Measurements from ENCODE around the gene CLCN3. TPM values are rescaled to one million over a fixed set of nuclear protein-coding genes. Genes with fewer than 3 reads are reported as not detected.

CLCN3 gene
- total and polyA plus RNA-seq, 2 of the 4 experiments (the other 2 are of a cell fraction), result 13.0 to 22.8 TPM

GRCh38 chr4:169582706-169583105, 37.7 kb upstream of the CLCN3 start:
- no peak overlapping the region for H3K4ac ChIP-seq (ENCODE audit: low read depth, low read length)
- H3K4me1 ChIP-seq (ENCODE audit: control insufficient read depth, insufficient read depth, low read length), result peaks cover 1% of the 10 kb centered on the region; the same call in 1 of the 2 replicates
- H2BK20ac ChIP-seq (ENCODE audit: low read depth, low read length), result no peak overlapping the region
- no peak overlapping the region for H3K14ac ChIP-seq (replicated peaks; ENCODE audit: low read depth, low read length)
- ATAC-seq (ENCODE audit: low read depth) (peak; percentile 48), DNase-seq (peak; percentile 60)
- no peak overlapping the region for H2BK15ac ChIP-seq (ENCODE audit: low read depth, low read length)
- no peaks in the 10 kb centered on the region for H3K79me1 ChIP-seq (ENCODE audit: low read depth in 1 of 2, low read length in 2 of 2)
- intact Hi-C loops (cut with micrococcal nuclease), result no loop called here
- no peaks in the 10 kb centered on the region for H3K9me3 ChIP-seq (ENCODE audit: control insufficient read depth, insufficient read depth, low read length)
- no peak overlapping the region for H3K56ac ChIP-seq (ENCODE audit: extremely low read depth, insufficient read depth, low read length)
- no peak overlapping the region for H4K91ac ChIP-seq (ENCODE audit: insufficient read depth, low read depth, low read length)
- H3K9ac ChIP-seq (ENCODE audit: low read depth, low read length), result no peak overlapping the region
- no peak overlapping the region for H4K8ac ChIP-seq (ENCODE audit: low read depth in 2 of 2, low read length in 2 of 2)
- H3K36me3 ChIP-seq (ENCODE audit: control insufficient read depth, insufficient read depth, low read length), result 0 out of 2 replicates have a peak, but pooled peaks cover 2% of the 10 kb centered on the region
- no peak overlapping the region for H3K4me3 ChIP-seq (ENCODE audit: insufficient read depth, low read depth, low read length)
- BruUV-seq (replicated peaks), result no TSS peak
- no peak overlapping the region for H2AFZ ChIP-seq (replicated peaks; ENCODE audit: low read length, poor library complexity)
- no peak overlapping the region for H2AK5ac ChIP-seq (ENCODE audit: low read depth, low read length)
- no peak overlapping the region for H3K27ac ChIP-seq (ENCODE audit: insufficient read depth, low read length)
- CTCF ChIA-PET, result interaction anchor here (1.5 kb wide), 1 partner anchor 38 kb away, joined by 4 read pairs; the partner anchor contains the start of gene CLCN3
- no peak overlapping the region for H3K4me2 ChIP-seq (ENCODE audit: low read depth, low read length)
- H4K5ac ChIP-seq (ENCODE audit: low read depth, low read length), result no peak overlapping the region
- POLR2A ChIA-PET (ENCODE audit: unreplicated experiment), result no interaction called here
- in situ Hi-C loops (cut with MboI; ENCODE audit: low sequenced_read_pairs), result no loop called here
- no peak overlapping the region for H2BK120ac ChIP-seq (ENCODE audit: low read depth, low read length)
- no peak overlapping the region for H2BK5ac ChIP-seq (ENCODE audit: low read depth, low read length, poor library complexity, severe bottlenecking)
- dilution Hi-C loops (cut with HindIII; ENCODE audit: low sequenced_read_pairs, unreplicated experiment), result no loop called here
- no peaks in the 10 kb centered on the region for H3K27me3 ChIP-seq (ENCODE audit: control insufficient read depth, insufficient read depth, low read length)
- no peaks in the 10 kb centered on the region for H4K20me1 ChIP-seq (ENCODE audit: insufficient read depth, low read length)
- peaks cover 3% of the 10 kb centered on the region; the same call in 1 of the 2 replicates for H3K9me1 ChIP-seq (ENCODE audit: insufficient read depth, low read length)
- TF ChIP-seq BHLHE40 (IDR thresholded peaks at IDR 0.05; ENCODE audit: low read depth, low read length) (no peak), MXI1 (IDR thresholded peaks at IDR 0.05; ENCODE audit: borderline replicate concordance, low read depth, low read length) (no peak), CHD1 (IDR thresholded peaks at IDR 0.05; ENCODE audit: low read depth, low read length) (no peak), RCOR1 (IDR thresholded peaks at IDR 0.05; ENCODE audit: insufficient replicate concordance, low read length) (no peak), RFX5 (IDR thresholded peaks at IDR 0.05; ENCODE audit: low read depth, low read length) (no peak)
- no peak overlapping the region for H3K18ac ChIP-seq (ENCODE audit: low read depth, low read length)
- no peak overlapping the region for H3K23ac ChIP-seq (ENCODE audit: low read depth, low read length)
- no peak overlapping the region for H2AK9ac ChIP-seq (replicated peaks; ENCODE audit: low read depth, low read length, poor library complexity)
- no CpG with 5 or more reads among the region's 3 CpGs for WGBS, 2 experiments (ENCODE audit: extremely low coverage in 2 of 2, insufficient read length in 1 of 2)
